ENCODE measurements around the gene FOSL2. TPM values are rescaled to one million over a fixed set of nuclear protein-coding genes. Genes with fewer than 3 reads are reported as not detected.

FOSL2 gene
- total RNA-seq, 1 experiment from 2014 or later, result 44.8 TPM

GRCh38 chr2:28367667-28368356, 24.8 kb upstream of the FOSL2 start:
- ChIA-PET CTCF (no interaction called here), RAD21 (ENCODE audit: low non-redundant PET in 1 of 2, low total read pairs in 2 of 2, uncharacterized antibody in 2 of 2, unreplicated experiment in 2 of 2) (no interaction called here), POLR2A (no interaction called here)
- DNase-seq (ENCODE audit: low read depth, low spot score) (no peak), ATAC-seq (no peak)
- Histone ChIP-seq H2AFZ (ENCODE audit: low read depth, low read length, poor library complexity, severe bottlenecking) (no peak overlapping the region), H3K36me3 (ENCODE audit: control insufficient read depth in 1 of 2, insufficient read depth in 2 of 2, low read length in 2 of 2) (no peaks in the 10 kb centered on the region), H3K27ac (ENCODE audit: low read depth, low read length) (no peak overlapping the region), H3K4me2 (ENCODE audit: low read length) (no peak overlapping the region), H3K4me1 (ENCODE audit: control insufficient read depth in 1 of 2, insufficient read depth in 2 of 2, low read length in 2 of 2) (peaks cover 0 to 9% of the 10 kb centered on the region in 2 experiments; a peak in 2 of 4 replicates), H3K4me3 (replicated peaks in 1 of 2; ENCODE audit: low read depth in 1 of 2, low read length in 2 of 2) (no peak overlapping the region), H3K9me3 (ENCODE audit: control insufficient read depth in 1 of 2, insufficient read depth in 1 of 2, low read depth in 1 of 2, low read length in 2 of 2) (no peaks in the 10 kb centered on the region), H3K9ac (ENCODE audit: low read length) (no peak overlapping the region), H3K27me3 (ENCODE audit: insufficient read depth, low read length) (no peaks in the 10 kb centered on the region), H4K20me1 (ENCODE audit: insufficient read depth) (no peaks in the 10 kb centered on the region), H3K9me2 (ENCODE audit: insufficient read depth) (no peaks in the 10 kb centered on the region), H3K79me2 (ENCODE audit: insufficient read depth, low read length) (no peaks in the 10 kb centered on the region)
- BruUV-seq (replicated peaks), result no TSS peak
- intact Hi-C loops (cut with micrococcal nuclease), result no loop called here
- TF ChIP-seq FOSL1 (IDR thresholded peaks at IDR 0.05; ENCODE audit: low read depth) (no peak), REST (IDR thresholded peaks at IDR 0.05; ENCODE audit: low read depth) (no peak), MAX (IDR thresholded peaks at IDR 0.05) (no peak), ELF1 (IDR thresholded peaks at IDR 0.05; ENCODE audit: borderline replicate concordance, low read depth) (no peak), JUND (IDR thresholded peaks at IDR 0.05) (no peak), TCF7L2 (IDR thresholded peaks at IDR 0.05; ENCODE audit: borderline replicate concordance, extremely low read depth, insufficient read depth, insufficient read length) (no peak), SP1 (IDR thresholded peaks at IDR 0.05; ENCODE audit: low read depth) (no peak), SRF (IDR thresholded peaks at IDR 0.05; ENCODE audit: low read depth) (no peak), ZFX (IDR thresholded peaks at IDR 0.05) (no peak), CBX3 (IDR thresholded peaks at IDR 0.05; ENCODE audit: low read depth) (no peak), POLR2A (IDR thresholded peaks at IDR 0.05; ENCODE audit: borderline replicate concordance, extremely low read depth, insufficient read depth, insufficient read length) (no peak), YY1 (IDR thresholded peaks at IDR 0.05; ENCODE audit: extremely low read depth, insufficient replicate concordance, low read depth, low read length) (no peak), ZBTB33 (IDR thresholded peaks at IDR 0.05; ENCODE audit: extremely low read depth, insufficient replicate concordance, low read length) (no peak), EGR1 (IDR thresholded peaks at IDR 0.05; ENCODE audit: low read depth) (no peak), EZH2 (IDR thresholded peaks at IDR 0.05) (no peak)

Data from HCT116 (cell line).